Mucosa of stomach (tissue), 1 donor: Measurements from ENCODE around the gene NPDC1.

Experiments
- H3K27me3 ChIP-seq: one replicate; pipeline ENCODE4 v1.7.0; 2013; ENCODE audit warnings: mild to moderate bottlenecking, low read length; ENCODE audit not compliant: control insufficient read depth, insufficient read depth
- H3K36me3 ChIP-seq: one replicate; pipeline ENCODE4 v1.7.0; 2013; ENCODE audit warnings: low read length; ENCODE audit not compliant: control insufficient read depth, insufficient read depth
- H3K4me1 ChIP-seq: one replicate; pipeline ENCODE4 v1.7.0; 2013; ENCODE audit warnings: mild to moderate bottlenecking, low read length; ENCODE audit not compliant: control insufficient read depth, insufficient read depth
- H3K4me3 ChIP-seq: one replicate; pipeline ENCODE4 v1.7.0; 2013; ENCODE audit warnings: low read length
- H3K9ac ChIP-seq: one replicate; pipeline ENCODE4 v1.7.0; 2013; ENCODE audit warnings: mild to moderate bottlenecking, low read length, moderate library complexity
- H3K9me3 ChIP-seq: one replicate; pipeline ENCODE4 v1.7.0; 2013; ENCODE audit warnings: mild to moderate bottlenecking, low read length, moderate library complexity; ENCODE audit not compliant: control insufficient read depth
- donor health status: Pancreatic carcinoma.

NPDC1 gene

GRCh38 chr9:137050570-137050969 lies 4.6 kb upstream of the NPDC1 start:
- H3K4me1 ChIP-seq: peaks cover 31% of the 10 kb centered on the region
- H3K27me3 ChIP-seq: peaks cover 34% of the 10 kb centered on the region
- H3K36me3 ChIP-seq: no peaks in the 10 kb centered on the region
- no peak overlapping the region for H3K4me3 ChIP-seq
- H3K9me3 ChIP-seq: no peaks in the 10 kb centered on the region
- H3K9ac ChIP-seq: no peak overlapping the region

GRCh38 chr9:137049544-137050449 lies 3.8 kb upstream of the NPDC1 start:
- Histone ChIP-seq H3K9ac (no peak overlapping the region), H3K4me1 (peaks cover 29% of the 10 kb centered on the region), H3K27me3 (peaks cover 34% of the 10 kb centered on the region), H3K9me3 (no peaks in the 10 kb centered on the region), H3K36me3 (no peaks in the 10 kb centered on the region), H3K4me3 (no peak overlapping the region)

- Histone ChIP-seq H3K4me3 (no peak overlapping the region), H3K9me3 (no peaks in the 10 kb centered on the region), H3K4me1 (peaks cover 30% of the 10 kb centered on the region), H3K9ac (no peak overlapping the region), H3K27me3 (peaks cover 30% of the 10 kb centered on the region), H3K36me3 (no peaks in the 10 kb centered on the region)
These were observed 2.9 kb upstream of the NPDC1 start for GRCh38 chr9:137048655-137049543.

GRCh38 chr9:137045294-137046087 lies 486 bp downstream of the NPDC1 start:
- Histone ChIP-seq H3K36me3 (no peaks in the 10 kb centered on the region), H3K9ac (peak overlapping the region; percentile 61), H3K27me3 (peaks cover 18% of the 10 kb centered on the region), H3K9me3 (no peaks in the 10 kb centered on the region), H3K4me3 (peak overlapping the region; percentile 71), H3K4me1 (peaks cover 36% of the 10 kb centered on the region)

- H3K4me3 ChIP-seq: peak overlapping the region; percentile 71
- no peaks in the 10 kb centered on the region for H3K9me3 ChIP-seq
- peaks cover 13% of the 10 kb centered on the region for H3K27me3 ChIP-seq
These were observed 1.3 kb downstream of the NPDC1 start for GRCh38 chr9:137044502-137045177.

GRCh38 chr9:137044037-137044436 lies 1.9 kb downstream of the NPDC1 start:
- Histone ChIP-seq H3K36me3 (no peaks in the 10 kb centered on the region), H3K9ac (peak overlapping the region; percentile 41), H3K27me3 (peaks cover 7% of the 10 kb centered on the region), H3K4me3 (no peak overlapping the region), H3K9me3 (no peaks in the 10 kb centered on the region), H3K4me1 (peaks cover 33% of the 10 kb centered on the region)

More at GRCh38 chr9:137044502-137045177, 1.3 kb downstream of the NPDC1 start:
- Histone ChIP-seq H3K9ac (peak overlapping the region; percentile 61), H3K36me3 (no peaks in the 10 kb centered on the region), H3K4me1 (peaks cover 35% of the 10 kb centered on the region)

- peak overlapping the region; percentile 1 for H3K9ac ChIP-seq
- peaks cover 7% of the 10 kb centered on the region for H3K27me3 ChIP-seq
- peaks cover 33% of the 10 kb centered on the region for H3K4me1 ChIP-seq
- no peaks in the 10 kb centered on the region for H3K36me3 ChIP-seq
- H3K4me3 ChIP-seq: no peak overlapping the region
- no peaks in the 10 kb centered on the region for H3K9me3 ChIP-seq
These were observed 2.9 kb downstream of the NPDC1 start for GRCh38 chr9:137042751-137043727.

- Histone ChIP-seq H3K4me1 (peaks cover 29% of the 10 kb centered on the region), H3K36me3 (no peaks in the 10 kb centered on the region), H3K4me3 (no peak overlapping the region), H3K27me3 (no peaks in the 10 kb centered on the region), H3K9ac (no peak overlapping the region), H3K9me3 (no peaks in the 10 kb centered on the region)
These were observed 4.9 kb downstream of the NPDC1 start for GRCh38 chr9:137041124-137041523.

GRCh38 chr9:137040568-137040967 lies 5.4 kb downstream of the NPDC1 start:
- Histone ChIP-seq H3K9ac (no peak overlapping the region), H3K9me3 (no peaks in the 10 kb centered on the region), H3K36me3 (no peaks in the 10 kb centered on the region), H3K27me3 (peaks cover 3% of the 10 kb centered on the region), H3K4me3 (no peak overlapping the region), H3K4me1 (peaks cover 30% of the 10 kb centered on the region)

GRCh38 chr9:137039611-137040366 lies 6.2 kb downstream of the NPDC1 start:
- H3K27me3 ChIP-seq: peaks cover 5% of the 10 kb centered on the region
- peaks cover 32% of the 10 kb centered on the region for H3K4me1 ChIP-seq
- no peak overlapping the region for H3K9ac ChIP-seq
- no peaks in the 10 kb centered on the region for H3K36me3 ChIP-seq
- no peak overlapping the region for H3K4me3 ChIP-seq
- no peaks in the 10 kb centered on the region for H3K9me3 ChIP-seq
